HCT116 (cell line): ENCODE measurements around the gene C1orf35. TPM values are rescaled to one million over a fixed set of nuclear protein-coding genes. Genes with fewer than 3 reads are reported as not detected.

Source experiments
- ATAC-seq: fragments of 200-7000 bp; cut with Tn5 transposase; 2 replicates; pipeline ENCODE4 v1.9.1; 2020; ENCODE audit warnings: mild to moderate bottlenecking, moderate library complexity
- BruUV-seq: library from RNA; stranded (reverse); fragments of 400-500 nt; replicated peaks from 2 replicates; lab custom pipeline; 2021; lab: Mats Ljungman, UMichigan
- CTCF ChIA-PET: fragments of 300-600 bp; sonication (Branson Sonifier 250); formaldehyde crosslinking; loops from one replicate; lab custom pipeline; 2021; ENCODE audit warnings: antibody characterized with exemption; lab: Charles Lee
- POLR2A ChIA-PET: fragments of 300-600, 350-600 bp; sonication (Branson Sonifier 250); formaldehyde crosslinking; loops from one replicate; lab custom pipeline; 2021; ENCODE audit warnings: antibody characterized with exemption; lab: Charles Lee
- RAD21 ChIA-PET, 2 experiments: fragments of 300-600 bp; sonication (Branson Sonifier 250); formaldehyde crosslinking; loops; one replicate each; lab custom pipeline; 2023; ENCODE audit warnings: low total read pairs in 2 of 2; ENCODE audit not compliant: uncharacterized antibody in 2 of 2, unreplicated experiment in 2 of 2, low non-redundant PET in 1 of 2; lab: Charles Lee
- DNase-seq: peaks from one replicate; pipeline ENCODE4 v3.0.0-alpha.2; 2010; ENCODE audit warnings: low read depth, low spot score
- H2AFZ ChIP-seq: fragments of 200-600 bp; shearing (Covaris generic), sonication (generic); 2 replicates; pipeline ENCODE4 v1.6.1; 2017; ENCODE audit warnings: low read depth, mixed run types, mixed read lengths, antibody characterized with exemption, low read length; ENCODE audit not compliant: poor library complexity, severe bottlenecking
- H3K27ac ChIP-seq: 2 replicates; pipeline ENCODE4 v1.5.1; 2012; ENCODE audit warnings: low read depth, low read length
- H3K27me3 ChIP-seq: fragments of 200-600 bp; sonication (generic); 2 replicates; pipeline ENCODE4 v1.6.1; 2016; ENCODE audit warnings: mixed run types, low read length, mixed read lengths; ENCODE audit not compliant: insufficient read depth
- H3K36me3 ChIP-seq, 2 experiments: fragments of 200-500 bp in 1 of 2; fragments of 200-600 bp in 1 of 2; sonication (Bioruptor generic) in 1 of 2; sonication (generic) in 1 of 2; 2 replicates each; pipeline versions ENCODE4 v1.5.1 to v1.6.1; 2014 to 2016; ENCODE audit warnings: low read length in 2 of 2, inconsistent platforms in 1 of 2, mixed read lengths in 1 of 2, mixed run types in 1 of 2; ENCODE audit not compliant: insufficient read depth in 2 of 2, control insufficient read depth in 1 of 2
- H3K4me1 ChIP-seq, 2 experiments: fragments of 200-600 bp in 1 of 2; sonication (generic) in 1 of 2; 2 replicates each; pipeline versions ENCODE4 v1.5.1 to v1.6.1; 2012 to 2017; ENCODE audit warnings: low read length in 2 of 2, inconsistent platforms in 1 of 2, mild to moderate bottlenecking in 1 of 2, mixed read lengths in 1 of 2, mixed run types in 1 of 2, moderate library complexity in 1 of 2; ENCODE audit not compliant: insufficient read depth in 2 of 2, control insufficient read depth in 1 of 2
- H3K4me2 ChIP-seq: fragments of 200-600 bp; sonication (generic); 2 replicates; pipeline ENCODE4 v1.6.1; 2017; ENCODE audit warnings: mixed run types, low read length, mixed read lengths
- H3K4me3 ChIP-seq, 2 experiments: fragments of 200-600 bp in 1 of 2; sonication (generic) in 1 of 2; replicated peaks in 1 of 2; 2 replicates each; pipeline ENCODE4 v1.5.1; 2011 to 2016; ENCODE audit warnings: low read length in 2 of 2, control low read depth in 1 of 2, low read depth in 1 of 2, mild to moderate bottlenecking in 1 of 2, mixed read lengths in 1 of 2, mixed run types in 1 of 2
- H3K79me2 ChIP-seq: fragments of 200-600 bp; sonication (generic); 2 replicates; pipeline ENCODE4 v1.6.1; 2017; ENCODE audit warnings: mild to moderate bottlenecking, mixed run types, low read length, moderate library complexity, mixed read lengths; ENCODE audit not compliant: insufficient read depth
- H3K9ac ChIP-seq: fragments of 200-600 bp; sonication (generic); 2 replicates; pipeline ENCODE4 v1.6.1; 2016; ENCODE audit warnings: low read length, mixed read lengths
- H3K9me2 ChIP-seq: fragments of 200-600 bp; sonication (generic), shearing (Covaris generic); 2 replicates; pipeline ENCODE4 v1.6.1; 2017; ENCODE audit warnings: mixed run types, mild to moderate bottlenecking, moderate library complexity; ENCODE audit not compliant: insufficient read depth
- H3K9me3 ChIP-seq, 2 experiments: fragments of 200-500 bp in 1 of 2; fragments of 200-600 bp in 1 of 2; sonication (Bioruptor generic) in 1 of 2; sonication (generic) in 1 of 2; 2 replicates each; pipeline ENCODE4 v1.6.1; 2014 to 2017; ENCODE audit warnings: low read length in 2 of 2, mixed read lengths in 2 of 2, inconsistent platforms in 1 of 2, low read depth in 1 of 2, mild to moderate bottlenecking in 1 of 2, mixed run types in 1 of 2, moderate library complexity in 1 of 2; ENCODE audit not compliant: control insufficient read depth in 1 of 2, insufficient read depth in 1 of 2
- H4K20me1 ChIP-seq: fragments of 200-600 bp; sonication (generic), shearing (Covaris generic); 2 replicates; pipeline ENCODE4 v1.6.1; 2017; ENCODE audit warnings: mixed run types, mild to moderate bottlenecking, moderate library complexity; ENCODE audit not compliant: insufficient read depth
- CTCF ChIP-seq, 3 experiments: fragments of 200-600 bp in 1 of 3; sonication (generic) in 1 of 3; IDR thresholded peaks in 2 of 3; conservative IDR thresholded peaks in 1 of 3; 2 replicates each; pipeline ENCODE4 v1.5.1; 2012 to 2017; ENCODE audit warnings: low read depth in 2 of 3, low read length in 2 of 3, antibody characterized with exemption in 1 of 3, borderline replicate concordance in 1 of 3, control low read depth in 1 of 3, mild to moderate bottlenecking in 1 of 3, mixed read lengths in 1 of 3, mixed run types in 1 of 3, moderate library complexity in 1 of 3; ENCODE audit not compliant: insufficient read depth in 1 of 3
- POLR2A ChIP-seq: IDR thresholded peaks from 2 replicates; pipeline ENCODE4 v1.7.0; 2011; ENCODE audit warnings: borderline replicate concordance; ENCODE audit not compliant: insufficient read depth, insufficient read length; ENCODE audit errors: extremely low read depth
- SRF ChIP-seq: IDR thresholded peaks from 2 replicates; pipeline ENCODE4 v1.6.1; 2012; ENCODE audit warnings: low read depth
- ZBTB33 ChIP-seq: IDR thresholded peaks from 2 replicates; pipeline ENCODE4 v1.6.1; 2011; ENCODE audit warnings: mild to moderate bottlenecking, low read length, moderate library complexity; ENCODE audit not compliant: insufficient replicate concordance; ENCODE audit errors: extremely low read depth
- intact Hi-C: fragments of 100-400 bp; cut with micrococcal nuclease; formaldehyde crosslinking; loops from 2 replicates; pipeline ENCODE4 v1.10.0; 2022
- total RNA-seq: library from RNA; stranded (reverse); gene quantifications from one replicate; pipeline ENCODE4 v1.2.1, GENCODE V29; 2021; ENCODE audit not compliant: unreplicated experiment

Gene C1orf35
- total RNA-seq, 1 experiment from 2014 or later, result 26.1 TPM

GRCh38 chr1:228122921-228123441 is 19.9 kb upstream of the C1orf35 start:
- no peak overlapping the region for H3K4me3 ChIP-seq
- ChIA-PET CTCF (no interaction called here), POLR2A (no interaction called here), RAD21 (no interaction called here)
- no peaks in the 10 kb centered on the region for H4K20me1 ChIP-seq
- no peaks in the 10 kb centered on the region for H3K4me1 ChIP-seq
- H3K9me3 ChIP-seq, result no peaks in the 10 kb centered on the region; a peak in 1 of 4 replicates
- no peak for DNase-seq
- no peaks in the 10 kb centered on the region for H3K27me3 ChIP-seq
- H3K9ac ChIP-seq, result no peak overlapping the region
- intact Hi-C loops, result no loop called here
- TF ChIP-seq CTCF (IDR thresholded peaks at IDR 0.05 in 2 of 3, conservative IDR thresholded peaks at IDR 0.05 in 1 of 3; ENCODE audit: borderline replicate concordance in 1 of 3, insufficient read depth in 1 of 3, low read depth in 2 of 3, low read length in 2 of 3), result 0 out of 6 replicates have a peak, but pooled peaks of 1 of the 3 experiments have one; percentile 18
- no peak for TF ChIP-seq POLR2A
- TF ChIP-seq ZBTB33, result no peak
- no peak for TF ChIP-seq SRF
- TF ChIP-seq, all 23 proteins: peak for 1
- Histone ChIP-seq H2AFZ (no peak overlapping the region), H3K4me2 (no peak overlapping the region), H3K79me2 (no peaks in the 10 kb centered on the region), H3K36me3 (no peaks in the 10 kb centered on the region), H3K9me2 (no peaks in the 10 kb centered on the region), H3K27ac (no peak overlapping the region)
- BruUV-seq, result no TSS peak
- peak; percentile 40; the same call in 1 of the 2 replicates for ATAC-seq
